Activated T-cell treated with anti-CD3 and anti-CD28 coated beads for 1 hour (primary cell): ENCODE measurements around the gene HK3.

Experiments used
- DNase-seq: peaks from one replicate; pipeline ENCODE4 v3.0.0-alpha.2; 2020; ENCODE audit warnings: low read depth

HK3 gene

GRCh38 chr5:176870110-176870591 lies 29.0 kb downstream of the HK3 start:
- DNase-seq: no peak

GRCh38 chr5:176869501-176870109 lies 29.5 kb downstream of the HK3 start:
- no peak for DNase-seq

GRCh38 chr5:176868731-176869130 lies 30.4 kb downstream of the HK3 start:
- no peak for DNase-seq

GRCh38 chr5:176868126-176868525 lies 31.0 kb downstream of the HK3 start:
- DNase-seq: no peak

- no peak for DNase-seq
These were observed 32.3 kb downstream of the HK3 start for GRCh38 chr5:176866707-176867310.

- no peak for DNase-seq
These were observed 33.2 kb downstream of the HK3 start for GRCh38 chr5:176865964-176866363.

- no peak for DNase-seq
These were observed 34.4 kb downstream of the HK3 start for GRCh38 chr5:176864755-176865154.

GRCh38 chr5:176863765-176864098 lies 35.4 kb downstream of the HK3 start:
- DNase-seq: no peak

GRCh38 chr5:176863041-176863764 lies 35.9 kb downstream of the HK3 start:
- no peak for DNase-seq

- no peak for DNase-seq
These were observed 36.7 kb downstream of the HK3 start for GRCh38 chr5:176862330-176862995.

GRCh38 chr5:176861276-176861675 lies 37.9 kb downstream of the HK3 start:
- no peak for DNase-seq

GRCh38 chr5:176860381-176860780 lies 38.8 kb downstream of the HK3 start:
- DNase-seq: no peak

GRCh38 chr5:176859916-176860315 lies 39.2 kb downstream of the HK3 start:
- DNase-seq: no peak

- DNase-seq: no peak
These were observed 41.3 kb downstream of the HK3 start for GRCh38 chr5:176857894-176858273.

- DNase-seq: no peak
These were observed 41.8 kb downstream of the HK3 start for GRCh38 chr5:176857216-176857893.

GRCh38 chr5:176856746-176857145 lies 42.4 kb downstream of the HK3 start:
- DNase-seq: no peak

- no peak for DNase-seq
These were observed 43.5 kb downstream of the HK3 start for GRCh38 chr5:176855598-176855997.

GRCh38 chr5:176854164-176854563 lies 45.0 kb downstream of the HK3 start:
- no peak for DNase-seq

GRCh38 chr5:176853151-176853778 lies 45.9 kb downstream of the HK3 start:
- DNase-seq: no peak

- DNase-seq: no peak
These were observed 47.1 kb downstream of the HK3 start for GRCh38 chr5:176851871-176852658.

- DNase-seq: no peak
These were observed 47.8 kb downstream of the HK3 start for GRCh38 chr5:176851380-176851779.
